ENCODE measurements around the gene PIGU. TPM values are rescaled to one million over a fixed set of nuclear protein-coding genes. Genes with fewer than 3 reads are reported as not detected.
A peak's percentile ranks its signal among the peaks of the same experiment; 100 is the strongest.

PIGU gene
- total and polyA plus RNA-seq, 2 of the 13 experiments (the other 11 are each of a cell fraction or from before 2014, with no cell fraction given), result 45.5 to 231 TPM

GRCh38 chr20:34712525-34713192 is 35.8 kb upstream of the PIGU start (continued):
- TF ChIP-seq NFYB (CRISPR knock-in tag; IDR thresholded peaks at IDR 0.05) (no peak), NR3C1 (CRISPR knock-in tag; IDR thresholded peaks at IDR 0.05) (no peak), SRF (IDR thresholded peaks at IDR 0.05; ENCODE audit: low read depth, low read length) (no peak), ZMYM3 (CRISPR knock-in tag; IDR thresholded peaks at IDR 0.05) (peak; percentile 30; the same call in 1 of the 2 replicates), KDM4B (CRISPR knock-in tag; IDR thresholded peaks at IDR 0.05) (no peak), SIX1 (CRISPR knock-in tag; IDR thresholded peaks at IDR 0.05; ENCODE audit: borderline replicate concordance) (0 out of 2 replicates have a peak, but pooled peaks have one; percentile 15), ZNF160 (CRISPR knock-in tag; IDR thresholded peaks at IDR 0.05) (no peak), ELF3 (CRISPR knock-in tag; IDR thresholded peaks at IDR 0.05) (peak; percentile 74), FOXK1 (CRISPR knock-in tag; IDR thresholded peaks at IDR 0.05; ENCODE audit: borderline replicate concordance, low read depth) (peak; percentile 53; the same call in 1 of the 2 replicates), CCDC6 (CRISPR knock-in tag; IDR thresholded peaks at IDR 0.05) (no peak), SCMH1 (CRISPR knock-in tag; IDR thresholded peaks at IDR 0.05; ENCODE audit: borderline replicate concordance) (no peak), ZNF232 (CRISPR knock-in tag; IDR thresholded peaks at IDR 0.05; ENCODE audit: borderline replicate concordance) (no peak), SSRP1 (CRISPR knock-in tag; IDR thresholded peaks at IDR 0.05) (no peak), SOX5 (CRISPR knock-in tag; IDR thresholded peaks at IDR 0.05; ENCODE audit: borderline replicate concordance) (peak; percentile 74), PHB2 (IDR thresholded peaks at IDR 0.05; ENCODE audit: partially characterized antibody) (no peak), KLF9 (CRISPR knock-in tag; IDR thresholded peaks at IDR 0.05; ENCODE audit: low read depth) (no peak), THAP11 (CRISPR knock-in tag; IDR thresholded peaks at IDR 0.05) (peak; percentile 63), RNF2 (conservative IDR thresholded peaks at IDR 0.05; ENCODE audit: low read depth) (no peak), ZNF17 (CRISPR knock-in tag; IDR thresholded peaks at IDR 0.05) (no peak), MZF1 (CRISPR knock-in tag; IDR thresholded peaks at IDR 0.05; ENCODE audit: borderline replicate concordance) (no peak), ZNF670 (CRISPR knock-in tag; IDR thresholded peaks at IDR 0.05; ENCODE audit: borderline replicate concordance) (no peak), SETDB1 (CRISPR knock-in tag; IDR thresholded peaks at IDR 0.05; ENCODE audit: borderline replicate concordance) (no peak), USF2 (IDR thresholded peaks at IDR 0.05; ENCODE audit: low read depth, low read length) (no peak), USF2 (CRISPR knock-in tag; IDR thresholded peaks at IDR 0.05; ENCODE audit: borderline replicate concordance) (no peak), PRPF4 (IDR thresholded peaks at IDR 0.05; ENCODE audit: low read depth, low read length, poor library complexity, severe bottlenecking) (no peak)
- TF ChIP-seq, protein P1, sequence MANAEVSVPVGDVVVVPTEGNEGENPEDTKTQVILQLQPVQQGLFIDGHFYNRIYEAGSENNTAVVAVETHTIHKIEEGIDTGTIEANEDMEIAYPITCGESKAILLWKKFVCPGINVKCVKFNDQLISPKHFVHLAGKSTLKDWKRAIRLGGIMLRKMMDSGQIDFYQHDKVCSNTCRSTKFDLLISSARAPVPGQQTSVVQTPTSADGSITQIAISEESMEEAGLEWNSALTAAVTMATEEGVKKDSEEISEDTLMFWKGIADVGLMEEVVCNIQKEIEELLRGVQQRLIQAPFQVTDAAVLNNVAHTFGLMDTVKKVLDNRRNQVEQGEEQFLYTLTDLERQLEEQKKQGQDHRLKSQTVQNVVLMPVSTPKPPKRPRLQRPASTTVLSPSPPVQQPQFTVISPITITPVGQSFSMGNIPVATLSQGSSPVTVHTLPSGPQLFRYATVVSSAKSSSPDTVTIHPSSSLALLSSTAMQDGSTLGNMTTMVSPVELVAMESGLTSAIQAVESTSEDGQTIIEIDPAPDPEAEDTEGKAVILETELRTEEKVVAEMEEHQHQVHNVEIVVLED (CRISPR knock-in tag; IDR thresholded peaks at IDR 0.05; ENCODE audit: borderline replicate concordance), result no peak
- TF ChIP-seq, protein P2, sequence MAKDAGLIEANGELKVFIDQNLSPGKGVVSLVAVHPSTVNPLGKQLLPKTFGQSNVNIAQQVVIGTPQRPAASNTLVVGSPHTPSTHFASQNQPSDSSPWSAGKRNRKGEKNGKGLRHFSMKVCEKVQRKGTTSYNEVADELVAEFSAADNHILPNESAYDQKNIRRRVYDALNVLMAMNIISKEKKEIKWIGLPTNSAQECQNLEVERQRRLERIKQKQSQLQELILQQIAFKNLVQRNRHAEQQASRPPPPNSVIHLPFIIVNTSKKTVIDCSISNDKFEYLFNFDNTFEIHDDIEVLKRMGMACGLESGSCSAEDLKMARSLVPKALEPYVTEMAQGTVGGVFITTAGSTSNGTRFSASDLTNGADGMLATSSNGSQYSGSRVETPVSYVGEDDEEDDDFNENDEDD (CRISPR knock-in tag; IDR thresholded peaks at IDR 0.05; ENCODE audit: borderline replicate concordance), result no peak; the same call in 1 of the 2 replicates
